SK-N-SH treated with all-trans-retinoic acid at 6 μM for 48 hours (cell line): ENCODE results near the gene CHEK1.

Experiments used
- ATAC-seq: fragments of 200-7000 bp; cut with Tn5 transposase; 3 replicates; pipeline ENCODE4 v1.9.1; 2020; ENCODE audit warnings: mild to moderate bottlenecking, moderate library complexity
- ARNTL ChIP-seq: fragments of 450-650 bp; formaldehyde crosslinking; IDR thresholded peaks from 2 replicates; pipeline ENCODE4 v1.5.0; 2020; ENCODE audit warnings: low read depth, mild to moderate bottlenecking, moderate library complexity, borderline replicate concordance
- BACH2 ChIP-seq: fragments of 250-450 bp; sonication (Bioruptor Pico); IDR thresholded peaks from 2 replicates; pipeline ENCODE4 v1.9.0; 2021; ENCODE audit warnings: mild to moderate bottlenecking, borderline replicate concordance
- CSDC2 ChIP-seq: fragments of 250-450 bp; sonication (Bioruptor Pico); IDR thresholded peaks from 2 replicates; pipeline ENCODE4 v1.5.0; 2020; ENCODE audit warnings: mild to moderate bottlenecking, moderate library complexity
- ESRRG ChIP-seq: fragments of 250-450 bp; sonication (Bioruptor Pico); IDR thresholded peaks from 2 replicates; pipeline ENCODE4 v1.6.1; 2021; ENCODE audit warnings: mild to moderate bottlenecking
- ISL1 ChIP-seq: fragments of 250-450 bp; sonication (Bioruptor Pico); IDR thresholded peaks from 2 replicates; pipeline ENCODE4 v2.1.2; 2022; ENCODE audit warnings: mild to moderate bottlenecking, moderate library complexity
- OSR1 ChIP-seq: fragments of 250-450 bp; sonication (Bioruptor Pico); IDR thresholded peaks from 2 replicates; pipeline ENCODE4 v1.8.0; 2022; ENCODE audit warnings: moderate library complexity, mild to moderate bottlenecking, inconsistent platforms
- PPARA ChIP-seq: fragments of 250-450 bp; sonication (Bioruptor Pico); IDR thresholded peaks from 2 replicates; pipeline ENCODE4 v1.5.0; 2020; ENCODE audit warnings: mild to moderate bottlenecking, borderline replicate concordance
- RARB ChIP-seq: fragments of 250-450 bp; sonication (Bioruptor Pico); IDR thresholded peaks from 2 replicates; pipeline ENCODE4 v1.8.0; 2021; ENCODE audit warnings: mild to moderate bottlenecking, moderate library complexity
- SNAI2 ChIP-seq: fragments of 250-450 bp; sonication (Bioruptor Pico); IDR thresholded peaks from 2 replicates; pipeline ENCODE4 v1.5.0; 2020; ENCODE audit warnings: mild to moderate bottlenecking, moderate library complexity
- TCF4 ChIP-seq: fragments of 250-450 bp; sonication (Bioruptor Pico); IDR thresholded peaks from 2 replicates; pipeline ENCODE4 v1.8.0; 2021; ENCODE audit warnings: mild to moderate bottlenecking, moderate library complexity, borderline replicate concordance
- TOX ChIP-seq: fragments of 250-450 bp; sonication (Bioruptor Pico); IDR thresholded peaks from 2 replicates; pipeline ENCODE4 v1.8.0; 2021; ENCODE audit warnings: mild to moderate bottlenecking, moderate library complexity, borderline replicate concordance
- ZC3H10 ChIP-seq: fragments of 250-450 bp; sonication (Bioruptor Pico); IDR thresholded peaks from 2 replicates; pipeline ENCODE4 v1.5.1; 2021; ENCODE audit warnings: mild to moderate bottlenecking, moderate library complexity
- ZFP3 ChIP-seq: fragments of 250-450 bp; sonication (Bioruptor Pico); IDR thresholded peaks from 2 replicates; pipeline ENCODE4 v1.5.0; 2020; ENCODE audit warnings: mild to moderate bottlenecking, moderate library complexity
- ZFP30 ChIP-seq: fragments of 450-650 bp; formaldehyde crosslinking; IDR thresholded peaks from 2 replicates; pipeline ENCODE4 v1.5.0; 2022; ENCODE audit warnings: mild to moderate bottlenecking, moderate library complexity
- ZNF565 ChIP-seq: fragments of 450-650 bp; formaldehyde crosslinking; conservative IDR thresholded peaks from 2 replicates; pipeline ENCODE4 v1.5.0; 2020; ENCODE audit warnings: low read depth, mild to moderate bottlenecking, moderate library complexity
- ZNF70 ChIP-seq: fragments of 450-650 bp; formaldehyde crosslinking; IDR thresholded peaks from 2 replicates; pipeline ENCODE4 v1.5.0; 2020; ENCODE audit warnings: mild to moderate bottlenecking, moderate library complexity
- ZNF8 ChIP-seq: fragments of 450-650 bp; formaldehyde crosslinking; IDR thresholded peaks from 2 replicates; pipeline ENCODE4 v1.5.0; 2020; ENCODE audit warnings: mild to moderate bottlenecking, moderate library complexity
- TF ChIP-seq, protein P1 (sequence below): fragments of 250-450 bp; sonication (Bioruptor Pico); IDR thresholded peaks from 2 replicates; pipeline ENCODE4 v1.5.1; 2021; ENCODE audit warnings: mild to moderate bottlenecking, moderate library complexity
- TF ChIP-seq, protein P2 (sequence below): fragments of 250-450 bp; sonication (Bioruptor Pico); IDR thresholded peaks from 2 replicates; pipeline ENCODE4 v1.5.1; 2020; ENCODE audit warnings: low read depth, mild to moderate bottlenecking, moderate library complexity
- TF ChIP-seq, protein P3 (sequence below): fragments of 250-450 bp; sonication (Bioruptor Pico); IDR thresholded peaks from 2 replicates; pipeline ENCODE4 v1.5.0; 2020; ENCODE audit warnings: mild to moderate bottlenecking, moderate library complexity
- TF ChIP-seq, protein P4 (sequence below): fragments of 250-450 bp; sonication (Bioruptor Pico); IDR thresholded peaks from 2 replicates; pipeline ENCODE4 v1.8.0; 2020; ENCODE audit warnings: mild to moderate bottlenecking, moderate library complexity, borderline replicate concordance
- TF ChIP-seq, protein P5 (sequence below): fragments of 250-450 bp; sonication (Bioruptor Pico); IDR thresholded peaks from 2 replicates; pipeline ENCODE4 v1.8.0; 2021; ENCODE audit warnings: low read depth, mild to moderate bottlenecking, moderate library complexity, borderline replicate concordance

The CHEK1 gene

DNA sequence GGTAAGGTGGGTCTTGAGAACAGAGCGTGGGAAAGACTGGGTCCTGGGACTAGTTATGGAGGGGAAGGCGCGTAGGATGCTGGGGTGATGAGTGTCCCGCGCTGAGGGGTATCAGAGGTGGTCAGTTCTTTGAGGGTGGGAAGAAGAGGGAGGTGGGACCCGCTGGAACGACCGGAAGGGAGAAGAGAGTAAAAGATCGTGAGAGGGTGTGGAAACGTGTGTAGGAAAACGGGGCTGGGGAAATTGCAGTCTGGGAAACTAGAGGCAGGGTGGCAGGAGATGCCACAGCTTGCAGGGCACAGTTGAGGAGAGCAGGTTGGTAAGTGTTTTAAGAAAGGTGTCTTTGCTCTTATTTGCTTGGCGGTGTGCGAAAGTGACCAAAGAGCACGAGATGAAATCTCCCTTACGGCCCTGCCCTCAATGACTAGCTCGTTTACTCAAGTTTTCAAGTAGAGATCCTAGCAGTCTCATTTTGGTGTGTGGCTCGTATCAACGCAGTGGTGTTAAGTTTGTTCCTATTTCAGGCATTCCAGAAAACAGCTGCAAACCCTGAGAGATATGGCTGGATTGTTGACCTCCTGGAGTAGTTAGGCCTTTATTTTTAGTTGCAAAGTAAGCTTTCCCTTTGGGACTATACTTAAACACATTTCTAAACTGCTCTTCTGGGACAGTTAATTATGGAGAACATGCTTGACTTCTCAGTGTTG is 31.7 kb upstream of the CHEK1 start:
- peak; percentile 40 for ATAC-seq

DNA sequence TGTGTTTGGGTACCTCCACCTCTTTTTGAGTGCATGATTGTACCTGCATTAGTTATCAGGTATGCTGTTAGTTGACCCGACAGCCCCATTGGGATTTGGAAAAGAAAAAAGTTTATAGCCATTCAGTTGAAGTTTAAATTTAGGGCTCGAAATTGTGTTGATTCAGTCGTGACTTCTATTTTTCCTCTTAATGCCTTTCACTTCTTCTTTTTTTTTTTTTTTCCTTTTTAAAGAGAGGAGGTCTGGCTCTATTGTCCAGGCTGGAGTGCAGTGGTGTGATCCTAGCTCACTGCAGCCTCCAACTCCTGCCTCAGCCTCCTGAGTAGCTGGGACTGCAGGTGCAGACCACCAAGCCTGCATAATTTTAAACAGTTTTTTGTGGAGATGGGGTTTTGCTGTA is 30.0 kb upstream of the CHEK1 start:
- ATAC-seq: no peak
- TF ChIP-seq ZNF70 (CRISPR knock-in tag): no peak
- TF ChIP-seq RARB (CRISPR knock-in tag): no peak
- TF ChIP-seq SNAI2 (CRISPR knock-in tag): no peak
- no peak for TF ChIP-seq TOX (CRISPR knock-in tag)
- no peak for TF ChIP-seq BACH2 (CRISPR knock-in tag)
- TF ChIP-seq, protein P1, sequence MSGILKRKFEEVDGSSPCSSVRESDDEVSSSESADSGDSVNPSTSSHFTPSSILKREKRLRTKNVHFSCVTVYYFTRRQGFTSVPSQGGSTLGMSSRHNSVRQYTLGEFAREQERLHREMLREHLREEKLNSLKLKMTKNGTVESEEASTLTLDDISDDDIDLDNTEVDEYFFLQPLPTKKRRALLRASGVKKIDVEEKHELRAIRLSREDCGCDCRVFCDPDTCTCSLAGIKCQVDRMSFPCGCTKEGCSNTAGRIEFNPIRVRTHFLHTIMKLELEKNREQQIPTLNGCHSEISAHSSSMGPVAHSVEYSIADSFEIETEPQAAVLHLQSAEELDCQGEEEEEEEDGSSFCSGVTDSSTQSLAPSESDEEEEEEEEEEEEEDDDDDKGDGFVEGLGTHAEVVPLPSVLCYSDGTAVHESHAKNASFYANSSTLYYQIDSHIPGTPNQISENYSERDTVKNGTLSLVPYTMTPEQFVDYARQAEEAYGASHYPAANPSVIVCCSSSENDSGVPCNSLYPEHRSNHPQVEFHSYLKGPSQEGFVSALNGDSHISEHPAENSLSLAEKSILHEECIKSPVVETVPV (CRISPR knock-in tag): no peak
- TF ChIP-seq, protein P2, sequence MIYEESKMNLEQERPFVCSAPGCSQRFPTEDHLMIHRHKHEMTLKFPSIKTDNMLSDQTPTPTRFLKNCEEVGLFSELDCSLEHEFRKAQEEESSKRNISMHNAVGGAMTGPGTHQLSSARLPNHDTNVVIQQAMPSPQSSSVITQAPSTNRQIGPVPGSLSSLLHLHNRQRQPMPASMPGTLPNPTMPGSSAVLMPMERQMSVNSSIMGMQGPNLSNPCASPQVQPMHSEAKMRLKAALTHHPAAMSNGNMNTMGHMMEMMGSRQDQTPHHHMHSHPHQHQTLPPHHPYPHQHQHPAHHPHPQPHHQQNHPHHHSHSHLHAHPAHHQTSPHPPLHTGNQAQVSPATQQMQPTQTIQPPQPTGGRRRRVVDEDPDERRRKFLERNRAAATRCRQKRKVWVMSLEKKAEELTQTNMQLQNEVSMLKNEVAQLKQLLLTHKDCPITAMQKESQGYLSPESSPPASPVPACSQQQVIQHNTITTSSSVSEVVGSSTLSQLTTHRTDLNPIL (CRISPR knock-in tag): no peak
- no peak for TF ChIP-seq ZFP30 (CRISPR knock-in tag)
- no peak for TF ChIP-seq ZNF565 (CRISPR knock-in tag)
- no peak for TF ChIP-seq OSR1 (CRISPR knock-in tag)
- no peak for TF ChIP-seq ZC3H10 (CRISPR knock-in tag)

More for the DNA sequence above, 31.7 kb upstream of the CHEK1 start:
- TF ChIP-seq, protein P1 (CRISPR knock-in tag): no peak
- no peak for TF ChIP-seq TCF4
- TF ChIP-seq ZNF70 (CRISPR knock-in tag): no peak
- TF ChIP-seq, protein P3, sequence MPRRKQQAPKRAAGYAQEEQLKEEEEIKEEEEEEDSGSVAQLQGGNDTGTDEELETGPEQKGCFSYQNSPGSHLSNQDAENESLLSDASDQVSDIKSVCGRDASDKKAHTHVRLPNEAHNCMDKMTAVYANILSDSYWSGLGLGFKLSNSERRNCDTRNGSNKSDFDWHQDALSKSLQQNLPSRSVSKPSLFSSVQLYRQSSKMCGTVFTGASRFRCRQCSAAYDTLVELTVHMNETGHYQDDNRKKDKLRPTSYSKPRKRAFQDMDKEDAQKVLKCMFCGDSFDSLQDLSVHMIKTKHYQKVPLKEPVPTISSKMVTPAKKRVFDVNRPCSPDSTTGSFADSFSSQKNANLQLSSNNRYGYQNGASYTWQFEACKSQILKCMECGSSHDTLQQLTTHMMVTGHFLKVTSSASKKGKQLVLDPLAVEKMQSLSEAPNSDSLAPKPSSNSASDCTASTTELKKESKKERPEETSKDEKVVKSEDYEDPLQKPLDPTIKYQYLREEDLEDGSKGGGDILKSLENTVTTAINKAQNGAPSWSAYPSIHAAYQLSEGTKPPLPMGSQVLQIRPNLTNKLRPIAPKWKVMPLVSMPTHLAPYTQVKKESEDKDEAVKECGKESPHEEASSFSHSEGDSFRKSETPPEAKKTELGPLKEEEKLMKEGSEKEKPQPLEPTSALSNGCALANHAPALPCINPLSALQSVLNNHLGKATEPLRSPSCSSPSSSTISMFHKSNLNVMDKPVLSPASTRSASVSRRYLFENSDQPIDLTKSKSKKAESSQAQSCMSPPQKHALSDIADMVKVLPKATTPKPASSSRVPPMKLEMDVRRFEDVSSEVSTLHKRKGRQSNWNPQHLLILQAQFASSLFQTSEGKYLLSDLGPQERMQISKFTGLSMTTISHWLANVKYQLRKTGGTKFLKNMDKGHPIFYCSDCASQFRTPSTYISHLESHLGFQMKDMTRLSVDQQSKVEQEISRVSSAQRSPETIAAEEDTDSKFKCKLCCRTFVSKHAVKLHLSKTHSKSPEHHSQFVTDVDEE (CRISPR knock-in tag): no peak; the same call in 1 of the 2 replicates
- TF ChIP-seq, protein P2 (CRISPR knock-in tag): no peak
- no peak for TF ChIP-seq BACH2 (CRISPR knock-in tag)
- TF ChIP-seq ZNF565 (CRISPR knock-in tag): no peak
- no peak for TF ChIP-seq ZC3H10 (CRISPR knock-in tag)
- TF ChIP-seq ZFP3: no peak
- TF ChIP-seq, protein P4, sequence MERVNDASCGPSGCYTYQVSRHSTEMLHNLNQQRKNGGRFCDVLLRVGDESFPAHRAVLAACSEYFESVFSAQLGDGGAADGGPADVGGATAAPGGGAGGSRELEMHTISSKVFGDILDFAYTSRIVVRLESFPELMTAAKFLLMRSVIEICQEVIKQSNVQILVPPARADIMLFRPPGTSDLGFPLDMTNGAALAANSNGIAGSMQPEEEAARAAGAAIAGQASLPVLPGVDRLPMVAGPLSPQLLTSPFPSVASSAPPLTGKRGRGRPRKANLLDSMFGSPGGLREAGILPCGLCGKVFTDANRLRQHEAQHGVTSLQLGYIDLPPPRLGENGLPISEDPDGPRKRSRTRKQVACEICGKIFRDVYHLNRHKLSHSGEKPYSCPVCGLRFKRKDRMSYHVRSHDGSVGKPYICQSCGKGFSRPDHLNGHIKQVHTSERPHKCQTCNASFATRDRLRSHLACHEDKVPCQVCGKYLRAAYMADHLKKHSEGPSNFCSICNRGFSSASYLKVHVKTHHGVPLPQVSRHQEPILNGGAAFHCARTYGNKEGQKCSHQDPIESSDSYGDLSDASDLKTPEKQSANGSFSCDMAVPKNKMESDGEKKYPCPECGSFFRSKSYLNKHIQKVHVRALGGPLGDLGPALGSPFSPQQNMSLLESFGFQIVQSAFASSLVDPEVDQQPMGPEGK (CRISPR knock-in tag): no peak
- no peak for TF ChIP-seq TOX (CRISPR knock-in tag)
- no peak for TF ChIP-seq PPARA (CRISPR knock-in tag)
- TF ChIP-seq ISL1 (CRISPR knock-in tag): no peak
- no peak for TF ChIP-seq ZNF8 (CRISPR knock-in tag)
- TF ChIP-seq OSR1 (CRISPR knock-in tag): no peak
- TF ChIP-seq, protein P5, sequence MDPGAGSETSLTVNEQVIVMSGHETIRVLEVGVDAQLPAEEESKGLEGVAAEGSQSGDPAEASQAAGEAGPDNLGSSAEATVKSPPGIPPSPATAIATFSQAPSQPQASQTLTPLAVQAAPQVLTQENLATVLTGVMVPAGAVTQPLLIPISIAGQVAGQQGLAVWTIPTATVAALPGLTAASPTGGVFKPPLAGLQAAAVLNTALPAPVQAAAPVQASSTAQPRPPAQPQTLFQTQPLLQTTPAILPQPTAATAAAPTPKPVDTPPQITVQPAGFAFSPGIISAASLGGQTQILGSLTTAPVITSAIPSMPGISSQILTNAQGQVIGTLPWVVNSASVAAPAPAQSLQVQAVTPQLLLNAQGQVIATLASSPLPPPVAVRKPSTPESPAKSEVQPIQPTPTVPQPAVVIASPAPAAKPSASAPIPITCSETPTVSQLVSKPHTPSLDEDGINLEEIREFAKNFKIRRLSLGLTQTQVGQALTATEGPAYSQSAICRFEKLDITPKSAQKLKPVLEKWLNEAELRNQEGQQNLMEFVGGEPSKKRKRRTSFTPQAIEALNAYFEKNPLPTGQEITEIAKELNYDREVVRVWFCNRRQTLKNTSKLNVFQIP: no peak
- TF ChIP-seq ARNTL (CRISPR knock-in tag): no peak
- TF ChIP-seq ESRRG: no peak
- TF ChIP-seq CSDC2 (CRISPR knock-in tag): no peak
- TF ChIP-seq, all 23 proteins: peak for 0
